Cardiac muscle cell (in vitro differentiated cells and primary cell): ENCODE measurements around the gene IRF3. TPM values are rescaled to one million over a fixed set of nuclear protein-coding genes. Genes with fewer than 3 reads are reported as not detected.

ENCODE experiments used
- DNase-seq, 2 donors: peaks; one replicate each; pipeline versions ENCODE4 v3.0.0 to v3.0.0-alpha.2; 2010 to 2017; ENCODE audit warnings: low read depth in 1 of 2, low spot score in 1 of 2
- H3K27ac ChIP-seq: fragments of 200-600 bp; sonication (generic); 2 replicates; pipeline ENCODE4 v1.5.1; 2016
- H3K27me3 ChIP-seq: fragments of 200-600 bp; sonication (generic); 2 replicates; pipeline ENCODE4 v1.6.0; 2016; ENCODE audit warnings: control low read depth
- H3K36me3 ChIP-seq: fragments of 200-600 bp; sonication (generic); 2 replicates; pipeline ENCODE4 v1.5.1; 2016; ENCODE audit warnings: control low read depth
- H3K4me1 ChIP-seq: fragments of 200-600 bp; sonication (generic); 2 replicates; pipeline ENCODE4 v1.8.1; 2017; ENCODE audit warnings: low read depth, mild to moderate bottlenecking, mixed run types
- H3K4me3 ChIP-seq: fragments of 200-600 bp; sonication (generic); 2 replicates; pipeline ENCODE4 v1.5.1; 2016; ENCODE audit warnings: mild to moderate bottlenecking
- H3K9me3 ChIP-seq: fragments of 200-600 bp; sonication (generic); 2 replicates; pipeline ENCODE4 v1.5.1; 2017; ENCODE audit warnings: low read depth, mild to moderate bottlenecking, control low read depth
- polyA plus RNA-seq: library from polyadenylated mRNA; unstranded; fragments of >200 nt; fragmentation: Nextera tagmentation; extraction: Ambion mirVana; gene quantifications from 2 replicates; pipeline ENCODE4 v1.2.1, GENCODE V29; 2016
- total RNA-seq: library from RNA; depleted of rRNA; stranded (reverse); fragments of >200 nt; gene quantifications from 2 replicates; pipeline ENCODE4 v1.2.3, GENCODE V29; 2016
- TF ChIP-seq, protein P1 (sequence below): IDR thresholded peaks from 2 replicates; pipeline ENCODE4 v1.5.1; 2012; ENCODE audit warnings: low read depth, mild to moderate bottlenecking, low read length

Gene IRF3
- total and polyA plus RNA-seq, 2 experiments from 2014 or later, result 37.6 to 145 TPM

DNA sequence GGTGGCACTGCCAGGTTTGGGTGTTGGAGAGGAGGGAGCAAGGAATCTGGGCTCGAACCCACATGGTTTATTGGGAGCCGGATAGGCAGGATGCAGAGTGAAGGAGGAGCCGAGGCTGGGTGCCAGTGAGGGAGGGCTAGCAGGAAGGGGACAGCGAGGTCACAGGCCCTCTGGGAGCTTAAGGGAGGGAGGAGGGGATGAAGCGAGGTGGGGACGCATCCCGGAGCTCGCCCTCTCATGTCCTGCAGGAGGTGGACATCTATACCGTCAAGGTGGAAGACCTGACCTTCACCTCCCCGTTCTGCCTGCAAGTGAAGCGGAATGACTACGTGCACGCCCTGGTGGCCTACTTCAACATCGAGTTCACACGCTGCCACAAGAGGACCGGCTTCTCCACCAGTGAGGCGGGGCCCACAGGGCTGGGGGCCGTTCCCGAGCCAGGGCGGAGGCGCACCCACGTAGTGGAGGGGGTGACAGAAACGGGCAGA, 20.2 kb upstream of the IRF3 start:
- Histone ChIP-seq H3K27me3 (no peaks in the 10 kb centered on the region), H3K36me3 (peaks cover 39% of the 10 kb centered on the region), H3K4me3 (no peak overlapping the region), H3K27ac (no peak overlapping the region), H3K4me1 (no peaks in the 10 kb centered on the region), H3K9me3 (no peaks in the 10 kb centered on the region)
- TF ChIP-seq, protein P1, sequence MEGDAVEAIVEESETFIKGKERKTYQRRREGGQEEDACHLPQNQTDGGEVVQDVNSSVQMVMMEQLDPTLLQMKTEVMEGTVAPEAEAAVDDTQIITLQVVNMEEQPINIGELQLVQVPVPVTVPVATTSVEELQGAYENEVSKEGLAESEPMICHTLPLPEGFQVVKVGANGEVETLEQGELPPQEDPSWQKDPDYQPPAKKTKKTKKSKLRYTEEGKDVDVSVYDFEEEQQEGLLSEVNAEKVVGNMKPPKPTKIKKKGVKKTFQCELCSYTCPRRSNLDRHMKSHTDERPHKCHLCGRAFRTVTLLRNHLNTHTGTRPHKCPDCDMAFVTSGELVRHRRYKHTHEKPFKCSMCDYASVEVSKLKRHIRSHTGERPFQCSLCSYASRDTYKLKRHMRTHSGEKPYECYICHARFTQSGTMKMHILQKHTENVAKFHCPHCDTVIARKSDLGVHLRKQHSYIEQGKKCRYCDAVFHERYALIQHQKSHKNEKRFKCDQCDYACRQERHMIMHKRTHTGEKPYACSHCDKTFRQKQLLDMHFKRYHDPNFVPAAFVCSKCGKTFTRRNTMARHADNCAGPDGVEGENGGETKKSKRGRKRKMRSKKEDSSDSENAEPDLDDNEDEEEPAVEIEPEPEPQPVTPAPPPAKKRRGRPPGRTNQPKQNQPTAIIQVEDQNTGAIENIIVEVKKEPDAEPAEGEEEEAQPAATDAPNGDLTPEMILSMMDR, result no peak
- no peak for DNase-seq

DNA sequence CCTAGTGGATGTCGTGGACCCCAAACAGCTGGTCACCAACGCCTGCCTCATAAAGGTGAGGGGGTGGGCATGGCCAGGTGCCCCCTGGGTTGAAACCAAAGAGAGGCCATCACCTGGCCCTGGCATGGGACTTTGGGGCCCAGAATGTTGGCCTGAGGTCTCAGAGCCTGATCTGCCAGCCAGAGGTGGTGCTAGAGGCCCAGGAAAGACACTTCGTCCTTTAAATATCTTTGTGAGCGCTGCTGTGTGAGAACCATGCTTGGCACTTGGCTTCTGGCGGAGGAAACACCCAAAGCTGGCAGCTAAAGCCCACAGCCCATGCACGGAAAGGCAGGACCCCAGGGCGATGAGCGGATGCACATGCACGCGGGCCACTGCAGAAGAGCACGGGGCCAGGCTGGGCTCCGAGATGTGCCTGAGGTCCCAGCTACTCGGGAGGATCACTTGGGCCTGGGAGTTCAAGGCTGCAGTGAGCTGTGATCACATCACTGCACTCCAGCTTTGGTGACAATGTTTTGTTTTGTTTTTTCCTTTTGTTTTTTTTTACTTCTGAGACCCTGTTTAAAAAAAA, 19.4 kb upstream of the IRF3 start:
- peaks cover 3% of the 10 kb centered on the region for H3K4me1 ChIP-seq
- DNase-seq, result no peak
- no peaks in the 10 kb centered on the region for H3K27me3 ChIP-seq
- H3K27ac ChIP-seq, result no peak overlapping the region
- no peaks in the 10 kb centered on the region for H3K9me3 ChIP-seq
- peaks cover 39% of the 10 kb centered on the region for H3K36me3 ChIP-seq
- TF ChIP-seq, protein P1, result no peak
- H3K4me3 ChIP-seq, result no peak overlapping the region

DNA sequence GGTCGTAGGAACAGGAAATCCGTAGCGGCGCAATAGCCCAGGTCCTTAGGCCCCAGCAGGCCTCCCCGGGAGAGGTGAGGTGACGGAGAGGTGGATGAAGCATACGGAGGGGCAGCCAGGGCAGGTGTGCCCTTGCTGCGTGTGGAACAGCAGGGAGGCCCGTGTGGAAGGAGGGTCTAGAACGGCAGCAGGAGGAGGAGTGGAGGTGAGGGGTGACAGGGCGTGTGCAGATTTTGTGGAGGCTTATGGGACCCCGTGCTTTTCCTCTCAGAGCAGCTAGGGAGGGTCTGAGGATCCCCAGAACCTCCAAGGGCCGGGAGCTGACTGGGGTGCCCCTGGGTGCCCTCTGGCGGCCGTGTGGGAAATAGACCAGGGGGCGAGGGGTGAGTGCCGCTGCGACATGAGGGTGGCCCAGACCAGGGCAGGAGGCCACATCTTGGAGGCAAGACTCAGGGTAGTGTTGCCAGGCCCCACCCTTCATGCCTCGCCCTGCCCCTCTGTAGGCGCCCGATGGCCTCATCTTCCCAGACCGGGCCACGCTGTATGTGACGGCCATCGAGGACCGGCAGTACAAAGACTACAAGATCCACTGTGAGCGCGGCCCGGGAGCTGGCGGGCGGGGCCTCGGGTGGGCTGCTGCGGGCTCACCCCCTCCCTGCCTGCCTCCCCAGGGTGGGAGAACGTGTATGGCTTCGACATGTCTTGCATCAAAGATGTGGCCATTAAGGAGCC, 18.8 kb upstream of the IRF3 start:
- H3K9me3 ChIP-seq, result no peaks in the 10 kb centered on the region
- H3K4me3 ChIP-seq, result no peak overlapping the region
- no peaks in the 10 kb centered on the region for H3K27me3 ChIP-seq
- no peak overlapping the region for H3K27ac ChIP-seq
- TF ChIP-seq, protein P1, result peak; percentile 43
- H3K4me1 ChIP-seq, result peaks cover 6% of the 10 kb centered on the region
- H3K36me3 ChIP-seq, result peaks cover 39% of the 10 kb centered on the region
- peak in 1 of 2 donors; percentile 34 for DNase-seq

DNA sequence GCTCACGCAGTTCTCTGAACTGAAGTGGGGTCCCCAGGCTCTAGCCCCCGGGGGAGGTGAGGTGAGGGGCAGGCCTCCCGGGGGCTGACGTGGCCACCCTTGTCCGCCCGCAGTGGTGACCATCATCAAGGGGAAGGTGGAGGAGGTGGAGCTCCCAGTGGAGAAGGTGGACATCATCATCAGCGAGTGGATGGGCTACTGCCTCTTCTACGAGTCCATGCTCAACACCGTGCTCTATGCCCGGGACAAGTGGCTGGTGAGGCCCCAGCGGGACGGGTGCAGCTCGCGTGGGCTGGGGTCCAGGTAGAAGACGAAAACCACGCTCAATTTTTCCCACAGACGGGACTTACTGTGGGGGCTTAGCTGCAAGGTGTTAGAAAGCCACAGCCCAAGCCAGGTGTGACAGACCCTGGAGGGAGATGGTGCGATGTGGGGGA, 18.2 kb upstream of the IRF3 start:
- H3K4me3 ChIP-seq, result no peak overlapping the region
- DNase-seq, result no peak
- H3K9me3 ChIP-seq, result no peaks in the 10 kb centered on the region
- H3K27ac ChIP-seq, result no peak overlapping the region
- H3K4me1 ChIP-seq, result peaks cover 10% of the 10 kb centered on the region
- TF ChIP-seq, protein P1, result no peak
- peaks cover 39% of the 10 kb centered on the region for H3K36me3 ChIP-seq
- H3K27me3 ChIP-seq, result no peaks in the 10 kb centered on the region

DNA sequence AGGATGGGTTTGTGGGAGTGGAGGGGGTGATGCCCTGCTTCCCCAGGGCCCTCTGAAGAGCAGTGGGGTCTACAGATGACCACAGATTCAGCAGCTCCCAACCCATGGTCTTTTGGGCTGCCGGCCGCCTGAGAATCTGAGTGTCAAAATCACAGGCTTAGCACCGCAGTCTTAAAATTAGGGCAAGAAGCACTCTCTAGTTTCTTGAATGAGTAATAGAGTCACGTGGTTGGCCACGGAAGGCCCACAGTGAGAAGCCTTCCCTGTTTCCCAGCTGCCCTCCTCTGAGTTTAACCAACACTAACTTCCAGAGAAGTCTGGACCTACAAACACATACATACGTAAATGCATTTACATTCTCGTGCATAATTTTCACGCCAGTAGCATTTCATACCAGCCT, 16.6 kb upstream of the IRF3 start:
- H3K4me3 ChIP-seq, result no peak overlapping the region
- H3K4me1 ChIP-seq, result peaks cover 10% of the 10 kb centered on the region
- DNase-seq, result no peak
- H3K36me3 ChIP-seq, result peaks cover 39% of the 10 kb centered on the region
- H3K27ac ChIP-seq, result no peak overlapping the region
- H3K27me3 ChIP-seq, result no peaks in the 10 kb centered on the region
- no peaks in the 10 kb centered on the region for H3K9me3 ChIP-seq
- TF ChIP-seq, protein P1, result no peak
